Measurements from ENCODE around the gene ADRA2B.

Gene ADRA2B

GRCh38 chr2:96082211-96083063, 33.9 kb downstream of the ADRA2B start:
- no peak overlapping the region for H3K4ac ChIP-seq (ENCODE audit: low read depth in 1 of 2, low read length in 2 of 2)
- no peaks in the 10 kb centered on the region for H3K36me3 ChIP-seq (ENCODE audit: control insufficient read depth in 1 of 2, insufficient read depth in 2 of 2, low read depth in 1 of 2, low read length in 2 of 2)
- H4K8ac ChIP-seq (ENCODE audit: low read length): no peak overlapping the region
- H3K18ac ChIP-seq (ENCODE audit: low read depth in 1 of 2, low read length in 2 of 2): no peak overlapping the region
- H2AFZ ChIP-seq (ENCODE audit: low read depth, low read length): no peak overlapping the region
- no peak overlapping the region for H2AK5ac ChIP-seq (ENCODE audit: low read length, severe bottlenecking)
- no peak overlapping the region for H2BK120ac ChIP-seq (ENCODE audit: low read depth, low read length)
- no peak for DNase-seq
- H3K9ac ChIP-seq (ENCODE audit: low read length): no peak overlapping the region
- no peak overlapping the region for H2BK5ac ChIP-seq (ENCODE audit: low read depth, low read length, poor library complexity, severe bottlenecking)
- no peak overlapping the region for H4K91ac ChIP-seq (ENCODE audit: low read length)
- no peak overlapping the region for H2BK15ac ChIP-seq (ENCODE audit: low read depth, poor library complexity, severe bottlenecking)
- no peak overlapping the region for H3K4me2 ChIP-seq (ENCODE audit: low read length, poor library complexity, severe bottlenecking)
- H3K14ac ChIP-seq (ENCODE audit: low read length in 2 of 2): no peak overlapping the region
- no peak overlapping the region for H3K4me3 ChIP-seq (ENCODE audit: insufficient read depth in 1 of 2, low read depth in 1 of 2, low read length in 2 of 2)
- no peak overlapping the region for H3K27ac ChIP-seq (ENCODE audit: low read length, poor library complexity, severe bottlenecking)
- H3K9me3 ChIP-seq (ENCODE audit: control insufficient read depth, low read length): no peaks in the 10 kb centered on the region
- H2BK12ac ChIP-seq (ENCODE audit: low read length in 2 of 2): no peak overlapping the region
- no peak overlapping the region for H3K23ac ChIP-seq (ENCODE audit: low read length in 2 of 2)
- WGBS: 87% methylated on average over 14 of the region's 14 CpGs
- H3K79me1 ChIP-seq (replicated peaks; ENCODE audit: low read length, poor library complexity, severe bottlenecking): no peaks in the 10 kb centered on the region
- H3K4me1 ChIP-seq (ENCODE audit: control insufficient read depth, insufficient read depth, low read depth, low read length): no peaks in the 10 kb centered on the region
- H3K27me3 ChIP-seq (ENCODE audit: control insufficient read depth in 1 of 2, insufficient read depth in 1 of 2, low read length in 2 of 2): peaks cover 0 to 6% of the 10 kb centered on the region in 2 experiments

GRCh38 chr2:96081042-96081441, 35.3 kb downstream of the ADRA2B start:
- Histone ChIP-seq H2BK120ac (ENCODE audit: low read depth, low read length) (no peak overlapping the region), H3K14ac (ENCODE audit: low read length in 2 of 2) (no peak overlapping the region), H3K79me1 (replicated peaks; ENCODE audit: low read length, poor library complexity, severe bottlenecking) (no peaks in the 10 kb centered on the region), H3K9ac (ENCODE audit: low read length) (no peak overlapping the region), H3K4me1 (ENCODE audit: control insufficient read depth, insufficient read depth, low read depth, low read length) (no peaks in the 10 kb centered on the region), H3K27me3 (ENCODE audit: control insufficient read depth in 1 of 2, insufficient read depth in 1 of 2, low read length in 2 of 2) (peaks cover 5 to 9% of the 10 kb centered on the region in 2 experiments), H3K27ac (ENCODE audit: low read length, poor library complexity, severe bottlenecking) (no peak overlapping the region), H3K18ac (ENCODE audit: low read depth in 1 of 2, low read length in 2 of 2) (no peak overlapping the region), H4K8ac (ENCODE audit: low read length) (no peak overlapping the region), H4K91ac (ENCODE audit: low read length) (no peak overlapping the region), H3K4ac (ENCODE audit: low read depth in 1 of 2, low read length in 2 of 2) (no peak overlapping the region), H2AK5ac (ENCODE audit: low read length, severe bottlenecking) (no peak overlapping the region), H3K23ac (ENCODE audit: low read length in 2 of 2) (no peak overlapping the region), H3K36me3 (ENCODE audit: control insufficient read depth in 1 of 2, insufficient read depth in 2 of 2, low read depth in 1 of 2, low read length in 2 of 2) (no peaks in the 10 kb centered on the region), H2BK5ac (ENCODE audit: low read depth, low read length, poor library complexity, severe bottlenecking) (no peak overlapping the region), H3K9me3 (ENCODE audit: control insufficient read depth, low read length) (peaks cover 9% of the 10 kb centered on the region), H3K4me2 (ENCODE audit: low read length, poor library complexity, severe bottlenecking) (no peak overlapping the region), H3K4me3 (ENCODE audit: insufficient read depth in 1 of 2, low read depth in 1 of 2, low read length in 2 of 2) (no peak overlapping the region), H2BK15ac (ENCODE audit: low read depth, poor library complexity, severe bottlenecking) (no peak overlapping the region), H2BK12ac (ENCODE audit: low read length in 2 of 2) (no peak overlapping the region), H2AFZ (ENCODE audit: low read depth, low read length) (no peak overlapping the region)
- no peak for DNase-seq
- WGBS: no CpG with 5 or more reads among the region's 2 CpGs

- Histone ChIP-seq H3K9me3 (ENCODE audit: control insufficient read depth, low read length) (peaks cover 13% of the 10 kb centered on the region), H4K91ac (ENCODE audit: low read length) (no peak overlapping the region), H2AK5ac (ENCODE audit: low read length, severe bottlenecking) (no peak overlapping the region), H4K8ac (ENCODE audit: low read length) (no peak overlapping the region), H3K14ac (ENCODE audit: low read length in 2 of 2) (no peak overlapping the region), H3K4me3 (ENCODE audit: insufficient read depth in 1 of 2, low read depth in 1 of 2, low read length in 2 of 2) (no peak overlapping the region), H3K79me1 (replicated peaks; ENCODE audit: low read length, poor library complexity, severe bottlenecking) (no peaks in the 10 kb centered on the region), H3K4me1 (ENCODE audit: control insufficient read depth, insufficient read depth, low read depth, low read length) (no peaks in the 10 kb centered on the region), H3K27ac (ENCODE audit: low read length, poor library complexity, severe bottlenecking) (no peak overlapping the region), H3K4me2 (ENCODE audit: low read length, poor library complexity, severe bottlenecking) (no peak overlapping the region), H3K18ac (ENCODE audit: low read depth in 1 of 2, low read length in 2 of 2) (no peak overlapping the region), H3K27me3 (ENCODE audit: control insufficient read depth in 1 of 2, insufficient read depth in 1 of 2, low read length in 2 of 2) (peaks cover 30 to 33% of the 10 kb centered on the region in 2 experiments), H2BK5ac (ENCODE audit: low read depth, low read length, poor library complexity, severe bottlenecking) (no peak overlapping the region), H3K23ac (ENCODE audit: low read length in 2 of 2) (no peak overlapping the region), H3K36me3 (ENCODE audit: control insufficient read depth in 1 of 2, insufficient read depth in 2 of 2, low read depth in 1 of 2, low read length in 2 of 2) (no peaks in the 10 kb centered on the region), H2AFZ (ENCODE audit: low read depth, low read length) (no peak overlapping the region), H2BK12ac (ENCODE audit: low read length in 2 of 2) (no peak overlapping the region), H2BK120ac (ENCODE audit: low read depth, low read length) (no peak overlapping the region), H3K4ac (ENCODE audit: low read depth in 1 of 2, low read length in 2 of 2) (no peak overlapping the region), H3K9ac (ENCODE audit: low read length) (no peak overlapping the region), H2BK15ac (ENCODE audit: low read depth, poor library complexity, severe bottlenecking) (no peak overlapping the region)
- no peak for DNase-seq
- 0% methylated on average over 1 of the region's 2 CpGs for WGBS
These were observed 41.1 kb downstream of the ADRA2B start for GRCh38 chr2:96075199-96075771.

- H2BK15ac ChIP-seq (ENCODE audit: low read depth, poor library complexity, severe bottlenecking): no peak overlapping the region
- no peak overlapping the region for H4K8ac ChIP-seq (ENCODE audit: low read length)
- H2BK120ac ChIP-seq (ENCODE audit: low read depth, low read length): no peak overlapping the region
- H2BK5ac ChIP-seq (ENCODE audit: low read depth, low read length, poor library complexity, severe bottlenecking): no peak overlapping the region
- no peak overlapping the region for H3K18ac ChIP-seq (ENCODE audit: low read depth in 1 of 2, low read length in 2 of 2)
- H3K9ac ChIP-seq (ENCODE audit: low read length): no peak overlapping the region
- peak; percentile 12 for DNase-seq
- H2BK12ac ChIP-seq (ENCODE audit: low read length in 2 of 2): no peak overlapping the region
- H3K27me3 ChIP-seq (ENCODE audit: control insufficient read depth in 1 of 2, insufficient read depth in 1 of 2, low read length in 2 of 2): peaks cover 30 to 33% of the 10 kb centered on the region in 2 experiments
- H3K4me2 ChIP-seq (ENCODE audit: low read length, poor library complexity, severe bottlenecking): no peak overlapping the region
- no peak overlapping the region for H2AK5ac ChIP-seq (ENCODE audit: low read length, severe bottlenecking)
- 67% methylated on average over 5 of the region's 6 CpGs for WGBS
- no peak overlapping the region for H3K14ac ChIP-seq (ENCODE audit: low read length in 2 of 2)
- H3K27ac ChIP-seq (ENCODE audit: low read length, poor library complexity, severe bottlenecking): no peak overlapping the region
- no peaks in the 10 kb centered on the region for H3K79me1 ChIP-seq (replicated peaks; ENCODE audit: low read length, poor library complexity, severe bottlenecking)
- H3K9me3 ChIP-seq (ENCODE audit: control insufficient read depth, low read length): peaks cover 13% of the 10 kb centered on the region
- no peak overlapping the region for H3K4me3 ChIP-seq (ENCODE audit: insufficient read depth in 1 of 2, low read depth in 1 of 2, low read length in 2 of 2)
- H3K4ac ChIP-seq (ENCODE audit: low read depth in 1 of 2, low read length in 2 of 2): no peak overlapping the region
- no peak overlapping the region for H3K23ac ChIP-seq (ENCODE audit: low read length in 2 of 2)
- H2AFZ ChIP-seq (ENCODE audit: low read depth, low read length): no peak overlapping the region
- no peaks in the 10 kb centered on the region for H3K36me3 ChIP-seq (ENCODE audit: control insufficient read depth in 1 of 2, insufficient read depth in 2 of 2, low read depth in 1 of 2, low read length in 2 of 2)
- H3K4me1 ChIP-seq (ENCODE audit: control insufficient read depth, insufficient read depth, low read depth, low read length): no peaks in the 10 kb centered on the region
- H4K91ac ChIP-seq (ENCODE audit: low read length): no peak overlapping the region
These were observed 42.2 kb downstream of the ADRA2B start for GRCh38 chr2:96074156-96074555.
